ENCODE results near the gene RSPH6A. TPM values are rescaled to one million over a fixed set of nuclear protein-coding genes. Genes with fewer than 3 reads are reported as not detected.

The RSPH6A gene
- total RNA-seq, 1 donor from 2014 or later, result 0.56 TPM

DNA sequence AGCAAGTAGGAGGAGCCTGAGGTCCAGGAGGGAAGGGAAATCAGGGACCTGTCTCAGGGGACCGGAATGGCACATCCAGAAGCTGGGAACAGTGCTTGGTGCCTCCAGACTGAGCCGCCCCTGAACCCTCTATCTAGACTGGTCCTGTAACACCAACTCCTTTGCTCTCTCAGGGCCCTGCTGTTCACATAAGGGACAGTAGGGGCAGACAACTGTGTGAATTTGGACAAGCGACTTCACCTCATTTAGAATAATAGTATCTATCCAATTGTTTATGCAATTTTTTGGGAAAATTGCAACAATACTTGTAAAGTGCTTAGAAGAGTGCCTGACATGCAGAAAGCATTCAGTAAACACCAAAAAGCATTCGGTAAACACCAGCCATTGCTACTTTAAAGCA is 33.8 kb upstream of the RSPH6A start:
- TF ChIP-seq, protein P1, sequence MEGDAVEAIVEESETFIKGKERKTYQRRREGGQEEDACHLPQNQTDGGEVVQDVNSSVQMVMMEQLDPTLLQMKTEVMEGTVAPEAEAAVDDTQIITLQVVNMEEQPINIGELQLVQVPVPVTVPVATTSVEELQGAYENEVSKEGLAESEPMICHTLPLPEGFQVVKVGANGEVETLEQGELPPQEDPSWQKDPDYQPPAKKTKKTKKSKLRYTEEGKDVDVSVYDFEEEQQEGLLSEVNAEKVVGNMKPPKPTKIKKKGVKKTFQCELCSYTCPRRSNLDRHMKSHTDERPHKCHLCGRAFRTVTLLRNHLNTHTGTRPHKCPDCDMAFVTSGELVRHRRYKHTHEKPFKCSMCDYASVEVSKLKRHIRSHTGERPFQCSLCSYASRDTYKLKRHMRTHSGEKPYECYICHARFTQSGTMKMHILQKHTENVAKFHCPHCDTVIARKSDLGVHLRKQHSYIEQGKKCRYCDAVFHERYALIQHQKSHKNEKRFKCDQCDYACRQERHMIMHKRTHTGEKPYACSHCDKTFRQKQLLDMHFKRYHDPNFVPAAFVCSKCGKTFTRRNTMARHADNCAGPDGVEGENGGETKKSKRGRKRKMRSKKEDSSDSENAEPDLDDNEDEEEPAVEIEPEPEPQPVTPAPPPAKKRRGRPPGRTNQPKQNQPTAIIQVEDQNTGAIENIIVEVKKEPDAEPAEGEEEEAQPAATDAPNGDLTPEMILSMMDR (IDR thresholded peaks at IDR 0.05; ENCODE audit: unreplicated experiment), result peak; percentile 17
- H3K9me3 Mint-ChIP-seq, result no peaks in the 10 kb centered on the region
- DNase-seq (ENCODE audit: low spot score in 2 of 2, unreplicated experiment in 2 of 2), result no peak
- H3K4me1 Mint-ChIP-seq, result no peaks in the 10 kb centered on the region
- H3K36me3 Mint-ChIP-seq, result peaks cover 44% of the 10 kb centered on the region
- no peak overlapping the region for H3K27ac Mint-ChIP-seq
- no peak overlapping the region for H3K4me3 Mint-ChIP-seq
- no peaks in the 10 kb centered on the region for H3K27me3 Mint-ChIP-seq (ENCODE audit: low read depth)

- Mint-ChIP-seq H3K27ac (no peak overlapping the region), H3K36me3 (peaks cover 51% of the 10 kb centered on the region), H3K4me3 (no peak overlapping the region), H3K27me3 (ENCODE audit: low read depth) (no peaks in the 10 kb centered on the region), H3K4me1 (no peaks in the 10 kb centered on the region), H3K9me3 (no peaks in the 10 kb centered on the region)
- DNase-seq (ENCODE audit: low spot score in 2 of 2, unreplicated experiment in 2 of 2), result no peak
- TF ChIP-seq, protein P1 (IDR thresholded peaks at IDR 0.05; ENCODE audit: unreplicated experiment), result no peak
These were observed 32.6 kb upstream of the RSPH6A start for GRCh38 chr19:45847663-45848062.

DNA sequence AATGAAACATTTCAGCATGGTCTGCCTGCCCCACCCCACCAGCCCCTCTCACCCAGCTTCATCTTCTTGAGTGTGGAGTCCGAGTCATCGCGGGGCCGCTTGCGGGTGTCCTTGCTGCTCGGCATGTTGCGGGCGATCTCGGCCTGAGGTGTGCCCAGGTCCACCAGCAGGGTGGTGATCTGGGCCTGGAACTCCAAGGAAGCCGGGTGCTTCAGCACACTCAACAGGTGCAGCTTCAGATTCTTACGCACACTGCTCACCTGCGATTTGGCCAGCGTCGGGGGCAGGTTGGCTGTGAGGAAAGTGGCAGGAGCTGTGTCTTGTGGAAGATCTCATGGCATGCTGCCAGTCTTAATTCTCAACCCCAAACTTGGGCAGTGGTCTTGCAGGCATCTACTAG is 27.1 kb upstream of the RSPH6A start:
- H3K4me3 Mint-ChIP-seq, result no peak overlapping the region
- H3K36me3 Mint-ChIP-seq, result peaks cover 63% of the 10 kb centered on the region
- H3K27ac Mint-ChIP-seq, result no peak overlapping the region
- DNase-seq (ENCODE audit: low spot score in 2 of 2, unreplicated experiment in 2 of 2), result no peak
- no peaks in the 10 kb centered on the region for H3K9me3 Mint-ChIP-seq
- TF ChIP-seq, protein P1 (IDR thresholded peaks at IDR 0.05; ENCODE audit: unreplicated experiment), result no peak
- H3K27me3 Mint-ChIP-seq (ENCODE audit: low read depth), result no peaks in the 10 kb centered on the region
- H3K4me1 Mint-ChIP-seq, result no peaks in the 10 kb centered on the region

GRCh38 chr19:45834970-45835369 is 19.9 kb upstream of the RSPH6A start:
- Mint-ChIP-seq H3K4me1 (no peaks in the 10 kb centered on the region), H3K4me3 (no peak overlapping the region), H3K9me3 (no peaks in the 10 kb centered on the region), H3K27me3 (ENCODE audit: low read depth) (no peaks in the 10 kb centered on the region), H3K36me3 (peaks cover 51% of the 10 kb centered on the region), H3K27ac (no peak overlapping the region)
- DNase-seq (ENCODE audit: low spot score in 2 of 2, unreplicated experiment in 2 of 2), result no peak
- TF ChIP-seq, protein P1 (IDR thresholded peaks at IDR 0.05; ENCODE audit: unreplicated experiment), result no peak

DNA sequence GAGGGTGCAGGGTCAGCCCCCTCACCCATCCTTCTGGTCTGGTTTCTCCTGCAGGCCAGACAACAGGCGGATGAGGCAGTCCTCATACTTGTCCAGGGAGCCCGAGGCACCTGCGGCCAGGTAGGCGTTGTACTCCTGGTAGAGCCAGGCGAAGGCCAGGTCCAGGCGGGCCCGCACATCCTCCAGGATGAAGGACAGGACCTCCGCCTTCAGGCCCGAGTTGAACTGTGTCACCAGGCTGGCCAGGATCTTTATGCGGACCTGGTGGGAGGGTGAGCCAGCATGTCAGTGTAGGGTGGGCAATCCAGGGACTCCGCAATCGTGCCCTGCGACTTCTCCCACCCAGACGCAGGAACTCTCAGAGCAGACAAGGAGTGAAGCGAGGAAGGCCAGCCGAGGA is 13.8 kb upstream of the RSPH6A start:
- TF ChIP-seq, protein P1 (IDR thresholded peaks at IDR 0.05; ENCODE audit: unreplicated experiment), result no peak
- Mint-ChIP-seq H3K4me3 (no peak overlapping the region), H3K9me3 (no peaks in the 10 kb centered on the region), H3K27ac (no peak overlapping the region), H3K27me3 (ENCODE audit: low read depth) (no peaks in the 10 kb centered on the region), H3K36me3 (peaks cover 31% of the 10 kb centered on the region), H3K4me1 (no peaks in the 10 kb centered on the region)
- no peak for DNase-seq (ENCODE audit: low spot score in 2 of 2, unreplicated experiment in 2 of 2)

- H3K9me3 Mint-ChIP-seq, result no peaks in the 10 kb centered on the region
- peaks cover 30% of the 10 kb centered on the region for H3K36me3 Mint-ChIP-seq
- no peaks in the 10 kb centered on the region for H3K27me3 Mint-ChIP-seq (ENCODE audit: low read depth)
- TF ChIP-seq, protein P1 (IDR thresholded peaks at IDR 0.05; ENCODE audit: unreplicated experiment), result no peak
- no peak for DNase-seq (ENCODE audit: low spot score in 2 of 2, unreplicated experiment in 2 of 2)
- no peak overlapping the region for H3K4me3 Mint-ChIP-seq
- no peaks in the 10 kb centered on the region for H3K4me1 Mint-ChIP-seq
- H3K27ac Mint-ChIP-seq, result no peak overlapping the region
These were observed 13.4 kb upstream of the RSPH6A start for GRCh38 chr19:45828523-45828922.
